KMS-11 (cell line): ENCODE measurements around the gene ISX.

Experiments
- H2AFZ ChIP-seq: fragments of 200-600 bp; sonication (generic); 2 replicates; pipeline ENCODE4 v1.6.1; 2016; ENCODE audit warnings: antibody characterized with exemption, mixed run types, low read depth
- H3K27ac ChIP-seq: fragments of 200-600 bp; sonication (generic); 2 replicates; pipeline ENCODE4 v1.6.1; 2016; ENCODE audit warnings: mild to moderate bottlenecking, mixed run types
- H3K27me3 ChIP-seq: fragments of 200-600 bp; sonication (generic); 2 replicates; pipeline ENCODE4 v1.6.1; 2017; ENCODE audit warnings: mild to moderate bottlenecking, low read depth, mixed run types, moderate library complexity; ENCODE audit not compliant: insufficient read depth
- H3K36me3 ChIP-seq: fragments of 200-600 bp; sonication (generic); 2 replicates; pipeline ENCODE4 v1.6.1; 2017; ENCODE audit warnings: mild to moderate bottlenecking, mixed run types; ENCODE audit not compliant: insufficient read depth
- H3K4me1 ChIP-seq: fragments of 200-600 bp; sonication (generic); 2 replicates; pipeline ENCODE4 v1.6.1; 2016; ENCODE audit warnings: mild to moderate bottlenecking, low read depth, mixed run types; ENCODE audit not compliant: poor library complexity, severe bottlenecking
- H3K4me2 ChIP-seq: fragments of 200-600 bp; sonication (generic); 2 replicates; pipeline ENCODE4 v1.7.0; 2016; ENCODE audit warnings: mild to moderate bottlenecking, mixed run types
- H3K4me3 ChIP-seq: fragments of 200-600 bp; sonication (generic); IDR thresholded peaks from 2 replicates; pipeline ENCODE4 v1.6.1; 2017; ENCODE audit warnings: low read depth, low read length, mixed read lengths; ENCODE audit not compliant: insufficient read depth
- H3K79me2 ChIP-seq: fragments of 200-600 bp; sonication (generic); 2 replicates; pipeline ENCODE4 v1.6.1; 2016; ENCODE audit warnings: low read depth, mixed run types; ENCODE audit not compliant: insufficient read depth
- H3K9ac ChIP-seq: fragments of 200-600 bp; sonication (generic); 2 replicates; pipeline ENCODE4 v1.6.1; 2016; ENCODE audit warnings: mild to moderate bottlenecking, mixed run types
- H4K20me1 ChIP-seq: fragments of 200-600 bp; sonication (generic); 2 replicates; pipeline ENCODE4 v1.6.1; 2016; ENCODE audit warnings: mild to moderate bottlenecking, mixed run types; ENCODE audit not compliant: insufficient read depth
- CTCF ChIP-seq: fragments of 200-600 bp; sonication (generic); conservative IDR thresholded peaks from 2 replicates; pipeline ENCODE4 v1.6.1; 2017; ENCODE audit warnings: low read depth, mild to moderate bottlenecking, antibody characterized with exemption, low read length, moderate library complexity, mixed read lengths

The ISX gene

GRCh38 chr22:35065796-35066218, at the start of gene ISX:
Gene ISX, plus strand, starts transcription at chr22:35066158. Its CDS starts 930 bp downstream, at chr22:35067088.
- Histone ChIP-seq H2AFZ (no peak within 1 kb of the TSS), H3K4me3 (no peak within 1 kb of the TSS), H3K4me2 (no peak within 1 kb of the TSS)

GRCh38 chr22:35016909-35017308, 49.0 kb upstream of the ISX start:
- H3K4me1 ChIP-seq: no peaks in the 10 kb centered on the region
- no peaks in the 10 kb centered on the region for H3K36me3 ChIP-seq
- no peaks in the 10 kb centered on the region for H4K20me1 ChIP-seq
- H3K27ac ChIP-seq: no peak overlapping the region
- no peak overlapping the region for H2AFZ ChIP-seq
- no peak for TF ChIP-seq CTCF
- H3K4me3 ChIP-seq: no peak overlapping the region
- H3K9ac ChIP-seq: no peak overlapping the region
- no peak overlapping the region for H3K4me2 ChIP-seq
- H3K27me3 ChIP-seq: no peaks in the 10 kb centered on the region
- H3K79me2 ChIP-seq: no peaks in the 10 kb centered on the region

More at GRCh38 chr22:35065796-35066218, at the start of gene ISX:
- Histone ChIP-seq H3K79me2 (no peaks in the 10 kb centered on the region), H3K9ac (no peak within 1 kb of the TSS), H3K27me3 (no peaks in the 10 kb centered on the region), H3K27ac (no peak within 1 kb of the TSS), H3K4me1 (peaks cover 8% of the 10 kb centered on the region), H4K20me1 (no peaks in the 10 kb centered on the region), H3K36me3 (no peaks in the 10 kb centered on the region)
- TF ChIP-seq CTCF: no peak

GRCh38 chr22:35018995-35019394, 47.0 kb upstream of the ISX start:
- H3K27ac ChIP-seq: no peak overlapping the region
- no peaks in the 10 kb centered on the region for H4K20me1 ChIP-seq
- no peaks in the 10 kb centered on the region for H3K79me2 ChIP-seq
- no peaks in the 10 kb centered on the region for H3K36me3 ChIP-seq
- no peak overlapping the region for H3K4me2 ChIP-seq
- no peak overlapping the region for H2AFZ ChIP-seq
- no peak for TF ChIP-seq CTCF
- no peak overlapping the region for H3K4me3 ChIP-seq
- H3K9ac ChIP-seq: no peak overlapping the region
- no peaks in the 10 kb centered on the region for H3K4me1 ChIP-seq
- no peaks in the 10 kb centered on the region for H3K27me3 ChIP-seq

- no peak overlapping the region for H3K9ac ChIP-seq
- no peak overlapping the region for H2AFZ ChIP-seq
- H3K4me1 ChIP-seq: no peaks in the 10 kb centered on the region
- H3K27ac ChIP-seq: no peak overlapping the region
- no peaks in the 10 kb centered on the region for H3K36me3 ChIP-seq
- H3K4me2 ChIP-seq: no peak overlapping the region
- H3K27me3 ChIP-seq: no peaks in the 10 kb centered on the region
- no peaks in the 10 kb centered on the region for H4K20me1 ChIP-seq
- no peak overlapping the region for H3K4me3 ChIP-seq
- no peaks in the 10 kb centered on the region for H3K79me2 ChIP-seq
- no peak for TF ChIP-seq CTCF
These were observed 45.4 kb upstream of the ISX start for GRCh38 chr22:35020517-35020916.
